ENCODE results near the gene MUSK.
A peak's percentile ranks its signal among the peaks of the same experiment; 100 is the strongest.

The MUSK gene

DNA sequence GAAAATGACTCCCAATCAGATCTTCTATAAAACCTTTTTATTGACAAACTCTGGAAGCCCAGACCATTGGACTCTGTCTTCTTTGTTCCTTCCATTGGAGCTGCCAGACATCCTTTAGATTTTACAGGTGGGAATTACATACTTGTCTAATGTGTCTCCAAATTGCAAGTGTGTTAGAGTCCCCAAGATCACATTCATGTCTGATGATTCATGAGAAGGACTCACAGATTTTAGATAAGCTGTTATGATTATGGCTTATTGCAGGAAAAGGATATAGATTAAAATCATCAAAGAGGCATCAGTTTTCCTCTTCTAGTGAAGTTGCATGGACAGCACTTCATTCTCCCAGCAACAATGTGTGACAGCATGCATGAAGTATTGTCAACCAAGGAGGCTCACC is 70.4 kb downstream of the MUSK start:
- TF ChIP-seq, protein P1, sequence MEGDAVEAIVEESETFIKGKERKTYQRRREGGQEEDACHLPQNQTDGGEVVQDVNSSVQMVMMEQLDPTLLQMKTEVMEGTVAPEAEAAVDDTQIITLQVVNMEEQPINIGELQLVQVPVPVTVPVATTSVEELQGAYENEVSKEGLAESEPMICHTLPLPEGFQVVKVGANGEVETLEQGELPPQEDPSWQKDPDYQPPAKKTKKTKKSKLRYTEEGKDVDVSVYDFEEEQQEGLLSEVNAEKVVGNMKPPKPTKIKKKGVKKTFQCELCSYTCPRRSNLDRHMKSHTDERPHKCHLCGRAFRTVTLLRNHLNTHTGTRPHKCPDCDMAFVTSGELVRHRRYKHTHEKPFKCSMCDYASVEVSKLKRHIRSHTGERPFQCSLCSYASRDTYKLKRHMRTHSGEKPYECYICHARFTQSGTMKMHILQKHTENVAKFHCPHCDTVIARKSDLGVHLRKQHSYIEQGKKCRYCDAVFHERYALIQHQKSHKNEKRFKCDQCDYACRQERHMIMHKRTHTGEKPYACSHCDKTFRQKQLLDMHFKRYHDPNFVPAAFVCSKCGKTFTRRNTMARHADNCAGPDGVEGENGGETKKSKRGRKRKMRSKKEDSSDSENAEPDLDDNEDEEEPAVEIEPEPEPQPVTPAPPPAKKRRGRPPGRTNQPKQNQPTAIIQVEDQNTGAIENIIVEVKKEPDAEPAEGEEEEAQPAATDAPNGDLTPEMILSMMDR (conservative IDR thresholded peaks at IDR 0.05; ENCODE audit: low read depth): no peak
- ChIA-PET POLR2A (ENCODE audit: low non-redundant PET) (interaction anchor here (0.5 kb wide), 1 partner anchor 165 kb away, joined by 3 read pairs; no protein-coding TSS in a partner anchor), CTCF (interaction anchor here (0.6 kb wide), 1 partner anchor 404 kb away, joined by 4 read pairs; no protein-coding TSS in a partner anchor)
- DNase-seq (ENCODE audit: low spot score): no peak
- no peak overlapping the region for H3K27ac ChIP-seq

DNA sequence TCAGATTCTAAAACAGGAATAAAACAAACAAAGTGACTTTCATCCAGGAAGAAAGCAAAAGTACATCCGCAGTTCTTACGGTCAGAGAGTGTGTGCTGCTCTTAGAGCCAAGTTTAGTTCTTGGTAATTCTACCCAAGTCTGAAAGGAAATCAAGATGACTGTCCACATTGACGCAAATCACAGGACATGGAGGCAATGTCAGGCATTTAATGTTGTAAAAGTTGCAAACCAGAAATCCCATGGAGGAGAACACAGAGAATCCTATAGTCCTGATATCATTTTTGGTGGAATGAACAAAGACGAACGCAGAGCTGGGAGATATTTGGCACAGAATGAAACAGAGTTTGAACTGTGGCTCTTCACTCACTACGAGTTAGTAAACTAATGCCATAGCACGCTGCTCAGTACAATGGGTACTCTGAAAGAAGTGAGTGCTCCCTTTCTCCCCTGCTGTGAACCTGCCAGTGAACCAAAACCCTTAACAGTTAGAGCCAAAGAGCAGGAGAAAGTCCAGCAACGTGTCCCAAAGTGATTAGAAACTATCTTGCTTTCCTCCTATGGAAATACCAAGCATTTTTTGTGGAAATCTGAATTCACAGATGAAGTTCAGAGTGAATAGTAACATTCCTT is 74.3 kb downstream of the MUSK start:
- ChIA-PET POLR2A (ENCODE audit: low non-redundant PET) (no interaction called here), CTCF (interaction anchor here (0.6 to 0.7 kb wide), 3 partner anchors 30 to 271 kb away, joined by 3 read pairs; no protein-coding TSS in a partner anchor)
- TF ChIP-seq, protein P1 (conservative IDR thresholded peaks at IDR 0.05; ENCODE audit: low read depth): no peak
- H3K27ac ChIP-seq: no peak overlapping the region
- no peak for DNase-seq (ENCODE audit: low spot score)

DNA sequence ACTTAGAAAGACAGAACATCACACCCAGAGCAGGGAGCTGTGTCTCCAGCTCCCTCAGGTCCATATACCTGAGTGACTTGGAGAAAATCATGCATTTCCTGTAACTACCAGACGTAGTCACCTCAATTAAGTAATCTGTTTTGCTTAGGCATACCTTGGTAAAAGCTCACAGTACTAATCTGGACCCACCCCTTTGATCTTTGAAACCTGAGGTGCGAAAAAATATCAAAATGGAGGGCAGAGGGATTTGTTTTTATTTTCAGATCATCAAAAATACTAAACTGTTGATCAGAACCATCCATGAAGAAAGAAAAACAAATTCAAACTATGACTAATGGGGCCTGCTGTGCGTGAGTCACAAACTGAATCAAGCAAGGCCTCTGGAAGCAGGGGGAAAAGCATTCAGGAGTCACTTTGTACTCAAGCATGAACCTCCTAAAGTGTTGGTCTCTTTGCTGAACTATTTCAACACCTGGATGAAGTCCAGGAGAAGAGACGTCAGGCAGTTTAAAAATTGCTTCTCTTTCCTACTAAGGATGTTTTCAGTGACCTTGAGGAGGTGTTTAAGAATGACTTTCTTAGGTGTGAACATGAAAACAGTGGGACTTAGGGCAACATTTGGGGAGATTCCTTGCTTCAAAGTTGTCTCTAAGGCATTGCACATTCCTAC is 76.3 kb downstream of the MUSK start:
- DNase-seq (ENCODE audit: low spot score): peak; percentile 95
- ChIA-PET POLR2A (ENCODE audit: low non-redundant PET) (no interaction called here), CTCF (interaction anchor here (0.6 kb wide), 2 partner anchors 148 to 321 kb away, joined by 3 to 7 read pairs; no protein-coding TSS in a partner anchor)
- H3K27ac ChIP-seq: no peak overlapping the region
- TF ChIP-seq, protein P1 (conservative IDR thresholded peaks at IDR 0.05; ENCODE audit: low read depth): no peak

DNA sequence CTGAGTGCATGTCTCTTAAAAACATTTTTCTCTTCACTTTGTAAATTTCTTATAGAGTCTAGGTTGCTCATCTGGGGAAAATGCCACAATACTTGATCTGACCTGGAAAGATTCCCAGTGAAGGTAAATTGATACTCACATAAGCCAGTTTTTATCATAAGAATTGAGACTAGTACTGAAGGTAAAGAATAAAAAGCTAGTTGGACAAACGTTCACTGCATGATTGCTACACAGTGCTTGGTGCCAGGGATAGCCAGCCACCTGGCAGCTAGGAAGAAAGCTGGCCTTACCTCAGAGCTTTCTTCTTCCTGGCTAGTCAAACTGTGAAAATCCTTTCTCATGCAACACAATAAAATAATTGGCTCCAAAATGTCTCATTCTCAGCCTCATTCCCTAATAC is 77.1 kb downstream of the MUSK start:
- DNase-seq (ENCODE audit: low spot score): no peak
- ChIA-PET POLR2A (ENCODE audit: low non-redundant PET) (interaction anchor here (0.5 kb wide), 1 partner anchor 256 kb away, joined by 3 read pairs; no protein-coding TSS in a partner anchor), CTCF (no interaction called here)
- H3K27ac ChIP-seq: no peak overlapping the region
- TF ChIP-seq, protein P1 (conservative IDR thresholded peaks at IDR 0.05; ENCODE audit: low read depth): no peak

DNA sequence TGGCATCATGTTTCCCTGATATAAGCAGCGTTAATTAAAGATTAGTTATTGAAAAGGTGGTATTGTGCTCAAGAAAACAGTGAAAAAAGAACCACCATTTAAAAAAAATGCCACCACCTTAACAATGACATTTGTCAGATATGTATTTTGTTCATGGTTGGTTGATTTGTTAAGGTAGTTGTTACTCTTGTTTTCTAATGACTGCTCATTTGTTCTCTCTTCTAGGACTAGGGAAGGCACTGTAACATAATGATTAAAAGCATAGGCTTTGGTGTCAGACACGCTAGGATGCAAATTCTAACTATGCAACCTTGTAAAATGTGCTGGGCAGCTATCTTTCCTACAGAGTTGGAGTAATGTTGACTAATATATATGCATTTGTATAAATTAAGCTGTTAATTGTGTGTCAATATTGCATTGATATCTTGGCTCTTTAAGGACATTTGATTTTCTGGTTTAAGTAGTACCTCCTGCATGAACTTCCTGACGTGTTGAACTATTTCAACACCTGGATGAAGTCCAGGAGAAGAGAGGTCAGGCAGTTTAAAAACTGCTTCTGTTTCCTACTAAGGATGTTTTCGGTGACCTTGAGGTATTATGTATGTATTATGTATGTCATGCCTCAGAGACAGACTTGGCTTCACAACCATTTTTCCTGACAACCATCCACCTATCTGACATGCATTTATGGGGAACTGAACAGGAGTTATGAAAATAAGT is 77.8 kb downstream of the MUSK start:
- no peak for DNase-seq (ENCODE audit: low spot score)
- ChIA-PET POLR2A (ENCODE audit: low non-redundant PET) (interaction anchor here (0.5 kb wide), 1 partner anchor 255 kb away, joined by 3 read pairs; no protein-coding TSS in a partner anchor), CTCF (interaction anchor here (0.5 kb wide), 1 partner anchor 562 kb away, joined by 5 read pairs; no protein-coding TSS in a partner anchor)
- H3K27ac ChIP-seq: no peak overlapping the region
- TF ChIP-seq, protein P1 (conservative IDR thresholded peaks at IDR 0.05; ENCODE audit: low read depth): no peak

DNA sequence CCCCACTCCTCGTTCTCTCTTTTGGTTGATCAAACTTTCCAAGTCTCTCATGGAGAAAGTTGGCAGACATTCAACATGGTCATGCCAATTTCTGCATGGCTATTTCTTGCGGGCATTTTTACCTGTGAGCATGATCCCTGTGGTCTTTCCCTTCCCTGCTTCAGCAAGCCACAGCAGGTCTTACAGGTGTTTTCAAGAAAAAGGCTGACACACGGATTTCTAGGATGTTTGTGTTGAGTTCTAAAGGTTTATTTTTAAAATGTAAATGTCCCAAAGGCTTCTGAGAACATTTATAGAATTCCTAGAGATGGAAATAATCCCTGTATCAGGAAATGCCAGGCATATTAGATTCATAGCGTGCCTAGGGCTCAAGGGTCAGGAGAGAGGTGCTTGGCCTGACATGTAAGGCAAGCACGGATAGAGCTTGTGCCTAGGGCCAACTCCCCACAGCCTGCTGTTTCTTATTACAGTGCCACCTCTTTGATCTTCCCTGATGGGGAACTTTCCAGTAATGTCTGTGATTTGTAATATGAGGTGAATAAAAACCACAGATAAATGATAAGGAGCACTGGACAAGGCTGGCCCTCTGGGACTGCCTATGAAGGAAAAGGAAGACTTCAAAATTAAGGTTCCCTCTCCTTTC is 79.8 kb downstream of the MUSK start:
- TF ChIP-seq, protein P1 (conservative IDR thresholded peaks at IDR 0.05; ENCODE audit: low read depth): no peak
- DNase-seq (ENCODE audit: low spot score): peak; percentile 80
- no peak overlapping the region for H3K27ac ChIP-seq
- ChIA-PET POLR2A (ENCODE audit: low non-redundant PET) (interaction anchor here (0.5 kb wide), 1 partner anchor 345 kb away, joined by 3 read pairs; no protein-coding TSS in a partner anchor), CTCF (interaction anchor here (0.6 to 0.8 kb wide), 2 partner anchors 288 to 544 kb away, joined by 3 read pairs; no protein-coding TSS in a partner anchor)
